Tibial nerve (tissue), 4 donors: ENCODE measurements around the gene AHCYL2.
A peak's percentile ranks its signal among the peaks of the same experiment; 100 is the strongest.

Experiments used
- EP300 ChIP-seq, 2 donors: sonication (generic); formaldehyde crosslinking; IDR thresholded peaks; one replicate each; pipeline ENCODE4 v1.6.1; 2017; ENCODE audit warnings: antibody characterized with exemption in 2 of 2, mild to moderate bottlenecking in 1 of 2
- POLR2A ChIP-seq, 2 donors: fragments of 450-650 bp; IDR thresholded peaks; one replicate each; pipeline ENCODE4 v1.6.1; 2017; ENCODE audit warnings: antibody characterized with exemption in 2 of 2, mild to moderate bottlenecking in 2 of 2, moderate library complexity in 2 of 2
- TF ChIP-seq, protein P1 (sequence below), 5 experiments: fragments of 200-600 bp in 3 of 5; fragments of 450-650 bp in 2 of 5; sonication (generic) in 3 of 5; IDR thresholded peaks; one replicate each; pipeline ENCODE4 v1.5.1; 2016 to 2019; ENCODE audit warnings: antibody characterized with exemption in 5 of 5, mild to moderate bottlenecking in 3 of 5, moderate library complexity in 2 of 5

DNA sequence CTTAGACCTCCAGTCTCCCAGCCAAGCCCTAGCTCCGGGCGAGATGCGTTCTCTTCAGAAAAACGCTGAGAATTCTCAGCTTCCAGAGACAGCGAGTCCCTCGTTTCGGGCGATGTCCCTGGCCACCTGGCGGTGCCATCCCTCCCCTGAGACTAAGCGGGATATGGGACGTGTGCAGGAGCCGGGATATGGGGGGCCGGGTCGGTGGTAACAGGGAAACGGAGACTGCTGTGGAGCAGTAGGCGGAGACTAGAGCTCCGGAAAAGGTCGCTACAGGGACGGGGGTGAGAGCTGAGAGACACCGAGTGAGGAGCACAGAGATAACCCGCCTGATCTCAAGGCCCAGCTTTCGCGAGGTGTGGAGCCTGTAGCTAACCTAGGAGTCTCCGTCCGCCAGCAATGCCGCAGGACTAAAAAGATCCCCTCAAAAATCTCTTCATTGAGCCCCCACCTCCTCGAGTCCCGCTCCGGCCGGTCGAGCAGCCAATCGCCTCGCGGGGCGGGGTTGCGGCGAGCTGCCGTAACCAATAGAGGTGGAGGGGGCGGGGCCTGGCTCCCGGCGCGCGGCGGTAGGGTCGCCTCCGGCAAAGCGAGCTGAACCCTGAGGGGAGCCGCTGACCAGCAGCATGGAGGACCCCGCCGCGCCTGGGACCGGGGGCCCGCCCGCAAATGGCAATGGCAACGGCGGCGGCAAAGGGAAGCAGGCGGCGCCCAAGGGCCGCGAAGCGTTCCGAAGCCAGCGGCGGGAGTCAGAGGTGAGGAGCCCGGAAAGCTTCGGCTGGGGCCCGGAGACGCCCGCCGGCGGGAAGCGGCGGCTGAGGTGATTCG lies 209.2 kb downstream of the AHCYL2 start, which contains the start of gene STRIP2:
- TF ChIP-seq POLR2A (IDR thresholded peaks at IDR 0.05): no peak
- TF ChIP-seq, protein P1, sequence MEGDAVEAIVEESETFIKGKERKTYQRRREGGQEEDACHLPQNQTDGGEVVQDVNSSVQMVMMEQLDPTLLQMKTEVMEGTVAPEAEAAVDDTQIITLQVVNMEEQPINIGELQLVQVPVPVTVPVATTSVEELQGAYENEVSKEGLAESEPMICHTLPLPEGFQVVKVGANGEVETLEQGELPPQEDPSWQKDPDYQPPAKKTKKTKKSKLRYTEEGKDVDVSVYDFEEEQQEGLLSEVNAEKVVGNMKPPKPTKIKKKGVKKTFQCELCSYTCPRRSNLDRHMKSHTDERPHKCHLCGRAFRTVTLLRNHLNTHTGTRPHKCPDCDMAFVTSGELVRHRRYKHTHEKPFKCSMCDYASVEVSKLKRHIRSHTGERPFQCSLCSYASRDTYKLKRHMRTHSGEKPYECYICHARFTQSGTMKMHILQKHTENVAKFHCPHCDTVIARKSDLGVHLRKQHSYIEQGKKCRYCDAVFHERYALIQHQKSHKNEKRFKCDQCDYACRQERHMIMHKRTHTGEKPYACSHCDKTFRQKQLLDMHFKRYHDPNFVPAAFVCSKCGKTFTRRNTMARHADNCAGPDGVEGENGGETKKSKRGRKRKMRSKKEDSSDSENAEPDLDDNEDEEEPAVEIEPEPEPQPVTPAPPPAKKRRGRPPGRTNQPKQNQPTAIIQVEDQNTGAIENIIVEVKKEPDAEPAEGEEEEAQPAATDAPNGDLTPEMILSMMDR (IDR thresholded peaks at IDR 0.05): peak in 1 of 5 experiments; percentile 31
- TF ChIP-seq EP300 (IDR thresholded peaks at IDR 0.05): peak in 1 of 2 donors; percentile 55
